HG03521 (cell line): ENCODE results near the gene REG3A.

Experiments used
- ATAC-seq: cut with Tn5 transposase; IDR thresholded peaks from one replicate; pipeline ENCODE4 v1.9.1; 2021; ENCODE audit warnings: mild to moderate bottlenecking, moderate library complexity; ENCODE audit not compliant: unreplicated experiment

The REG3A gene

DNA sequence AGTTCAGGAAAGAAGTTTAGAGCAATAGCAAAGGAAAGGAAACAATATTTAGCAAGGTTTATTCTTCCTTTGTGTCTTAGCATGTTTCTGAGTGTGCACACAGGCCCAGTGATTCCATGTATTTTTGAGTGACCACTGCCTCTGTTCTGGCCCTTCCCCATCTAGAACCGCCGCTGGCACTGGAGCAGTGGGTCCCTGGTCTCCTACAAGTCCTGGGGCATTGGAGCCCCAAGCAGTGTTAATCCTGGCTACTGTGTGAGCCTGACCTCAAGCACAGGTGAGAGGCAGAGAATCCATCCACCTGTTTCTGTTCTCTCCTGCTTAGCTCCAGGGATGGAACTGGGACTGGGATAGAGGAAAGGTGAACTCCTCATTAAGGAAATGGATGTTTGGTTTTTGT, 36.9 kb downstream of the REG3A start:
- ATAC-seq = no peak

DNA sequence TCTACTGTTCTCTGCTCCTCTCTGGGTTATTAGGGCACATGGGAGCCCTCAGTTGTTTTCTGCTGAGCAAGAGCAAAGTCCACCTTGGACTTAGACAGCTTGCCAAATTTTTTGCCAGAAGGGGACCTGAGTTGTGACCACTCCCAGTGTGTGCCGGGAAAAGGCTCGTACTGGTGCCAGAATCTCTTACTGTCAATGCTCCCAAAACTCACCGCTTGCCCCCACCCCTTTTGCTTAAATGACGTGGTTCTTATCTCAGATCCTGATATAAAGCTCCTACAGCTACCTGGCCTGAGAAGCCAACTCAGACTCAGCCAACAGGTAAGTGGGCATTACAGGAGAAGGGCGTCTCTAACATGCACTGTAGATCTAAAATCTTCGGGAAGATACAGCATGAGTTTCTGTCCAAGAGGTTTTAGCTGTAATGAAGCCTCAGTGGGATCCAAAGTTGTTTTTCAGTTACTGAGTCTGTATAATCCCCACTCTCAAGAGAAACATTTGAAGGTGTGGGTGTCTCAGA, 39.3 kb downstream of the REG3A start, which contains the start of gene REG1A:
TSS of gene REG1A (plus strand) at position 295 of the 520 bp plus-strand sequence. CDS start 374 bp downstream, outside the sequence.
- ATAC-seq = no peak

DNA sequence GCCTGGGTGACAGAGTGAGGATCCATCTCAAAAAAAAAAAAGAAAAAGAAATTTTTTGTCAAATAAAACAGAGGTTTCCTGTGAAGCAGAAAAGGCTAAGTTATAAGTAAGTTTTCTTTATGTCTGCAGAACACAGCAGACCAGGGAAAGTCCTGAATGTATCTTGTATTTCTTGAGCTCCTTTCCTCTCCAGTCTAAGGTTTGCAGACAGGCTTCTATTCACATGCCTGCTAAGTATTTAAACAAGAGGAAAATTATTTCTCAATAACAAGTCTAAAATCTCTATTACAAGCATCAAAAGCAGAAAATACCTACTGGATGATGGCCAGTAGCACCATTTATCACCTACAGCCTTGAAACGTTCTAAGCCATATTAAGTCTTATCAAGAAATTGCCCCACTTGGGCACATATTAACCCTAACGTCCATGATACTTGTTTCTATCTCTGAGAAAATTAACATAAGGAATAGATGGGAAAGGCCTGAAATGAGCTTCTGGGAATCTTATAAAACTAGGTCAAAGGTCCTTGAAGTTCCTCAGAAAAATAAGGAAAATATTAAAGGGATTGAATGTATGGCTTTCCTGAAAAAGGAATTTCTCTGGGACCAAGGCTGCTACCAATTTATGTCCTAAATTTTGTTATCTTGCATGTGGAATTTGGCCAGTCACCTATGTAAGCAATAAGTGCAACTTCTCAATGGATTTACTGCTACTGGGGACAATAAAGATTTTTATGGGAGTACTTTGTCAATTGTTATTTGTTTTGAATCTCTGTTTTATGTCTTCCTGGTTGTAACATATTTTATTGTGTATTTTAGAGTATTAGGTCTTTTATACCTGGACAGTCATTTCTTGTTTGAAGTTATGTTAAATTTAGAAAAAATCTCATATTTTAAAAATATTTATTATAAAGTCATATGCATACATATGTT, 42.3 kb downstream of the REG3A start:
- ATAC-seq = no peak

DNA sequence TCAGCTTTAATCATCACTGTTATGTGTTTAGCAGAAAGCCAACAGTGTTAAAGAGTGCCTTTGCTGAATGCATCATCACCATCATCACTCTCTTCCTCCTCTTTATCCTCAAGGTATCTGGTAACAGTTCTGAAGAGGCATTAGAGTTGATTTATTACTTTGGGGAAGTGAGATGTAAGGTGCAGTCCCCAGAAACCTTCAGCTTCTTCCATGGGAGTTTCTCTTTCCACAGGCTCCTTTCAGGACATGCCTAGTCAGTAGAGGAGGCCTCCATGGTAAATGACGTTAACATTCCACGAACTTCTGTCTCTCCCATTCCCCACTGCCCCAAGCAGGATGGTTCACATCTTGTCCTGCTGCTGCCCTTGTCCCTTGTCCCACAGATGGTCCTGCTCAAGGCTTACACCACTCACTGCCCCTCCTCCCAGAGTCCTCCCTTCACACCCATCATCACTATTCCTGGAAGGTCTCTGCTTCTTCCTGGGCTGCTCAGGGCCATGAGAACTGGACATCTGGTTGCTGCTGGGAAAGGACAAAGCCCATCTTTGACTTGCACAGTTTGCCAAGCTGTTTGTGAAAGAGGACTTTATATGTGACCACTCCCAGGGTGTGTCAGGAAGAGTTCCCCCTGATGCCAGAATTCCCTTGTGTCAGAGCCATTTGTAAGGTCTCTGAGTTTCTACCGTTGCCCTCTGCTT, 44.6 kb downstream of the REG3A start:
- ATAC-seq = no peak

DNA sequence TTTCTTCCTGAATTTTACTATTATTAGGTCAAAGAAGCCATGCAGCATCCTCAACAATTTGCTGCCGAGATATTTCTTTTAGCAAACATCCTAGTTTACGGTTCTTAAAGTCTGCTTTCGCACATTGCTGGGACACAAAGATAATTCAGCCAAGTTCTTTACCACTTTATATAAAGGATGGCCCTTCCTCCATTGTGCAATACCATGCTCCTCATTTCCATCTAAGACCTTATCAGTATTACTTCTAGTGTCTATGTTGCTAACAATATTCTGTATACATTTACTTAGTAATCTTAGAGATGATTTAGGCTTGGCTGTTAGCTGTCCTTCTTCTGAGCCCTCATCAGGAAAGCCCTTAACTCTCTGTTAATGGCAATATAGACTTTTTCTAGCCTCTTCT, 47.3 kb downstream of the REG3A start:
- ATAC-seq = no peak
